K562 (cell line): ENCODE data around the gene OCEL1.

Experiments
- TF ChIP-seq, protein P1 (sequence below): sonication (generic); formaldehyde crosslinking; IDR thresholded peaks from 2 replicates; pipeline ENCODE4 v1.8.1; 2022; ENCODE audit warnings: missing genetic modification reagents
- TF ChIP-seq, protein P2 (sequence below), 3 experiments: IDR thresholded peaks in 2 of 3; conservative IDR thresholded peaks in 1 of 3; 2 replicates each; pipeline ENCODE4 v1.5.1; 2011 to 2012; ENCODE audit warnings: low read length in 3 of 3, mild to moderate bottlenecking in 3 of 3, control low read depth in 2 of 3, improper control_type of control experiment in 1 of 3, inconsistent platforms in 1 of 3, low read depth in 1 of 3, mixed read lengths in 1 of 3, moderate library complexity in 1 of 3; ENCODE audit not compliant: insufficient read depth in 2 of 3

DNA sequence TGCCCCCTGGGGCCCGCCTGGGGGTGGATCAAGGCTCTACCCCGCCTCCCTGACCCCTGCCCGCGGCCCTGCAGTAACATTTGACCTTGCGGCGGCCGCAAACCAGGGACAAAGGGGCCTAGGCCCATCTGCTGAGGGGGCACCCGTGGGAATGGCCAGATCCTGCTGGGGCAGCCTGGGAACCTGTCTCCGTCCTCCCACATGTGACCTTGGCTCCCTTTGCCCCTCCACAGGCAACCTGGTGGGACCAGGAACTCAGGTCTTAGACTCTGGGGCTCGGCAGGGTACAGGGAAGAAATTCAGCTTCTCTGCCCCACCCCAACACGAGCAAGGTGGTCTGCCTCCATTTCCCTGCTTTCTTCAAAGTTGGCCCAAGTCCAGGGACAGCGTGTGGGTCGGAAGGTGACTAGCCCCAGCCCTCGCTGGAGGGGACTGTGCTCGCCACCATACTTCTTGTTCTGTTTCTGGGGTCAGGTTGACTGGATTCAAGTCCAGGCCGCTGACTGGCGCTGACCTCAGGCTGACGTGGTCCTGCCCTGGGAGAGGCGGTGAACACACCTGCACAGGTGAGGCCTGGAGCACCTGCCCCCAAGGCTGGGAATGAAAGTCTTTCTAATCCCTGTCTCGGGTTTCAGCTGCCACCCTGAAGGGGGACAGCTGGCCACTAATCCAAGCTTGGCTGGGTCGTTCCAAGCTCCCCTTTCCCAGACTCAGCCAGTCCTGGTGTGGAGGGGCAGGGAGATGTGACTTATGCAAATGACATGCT lies 22.2 kb downstream of the OCEL1 start:
- TF ChIP-seq, protein P1, sequence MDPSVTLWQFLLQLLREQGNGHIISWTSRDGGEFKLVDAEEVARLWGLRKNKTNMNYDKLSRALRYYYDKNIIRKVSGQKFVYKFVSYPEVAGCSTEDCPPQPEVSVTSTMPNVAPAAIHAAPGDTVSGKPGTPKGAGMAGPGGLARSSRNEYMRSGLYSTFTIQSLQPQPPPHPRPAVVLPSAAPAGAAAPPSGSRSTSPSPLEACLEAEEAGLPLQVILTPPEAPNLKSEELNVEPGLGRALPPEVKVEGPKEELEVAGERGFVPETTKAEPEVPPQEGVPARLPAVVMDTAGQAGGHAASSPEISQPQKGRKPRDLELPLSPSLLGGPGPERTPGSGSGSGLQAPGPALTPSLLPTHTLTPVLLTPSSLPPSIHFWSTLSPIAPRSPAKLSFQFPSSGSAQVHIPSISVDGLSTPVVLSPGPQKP (CRISPR knock-in tag): no peak
- TF ChIP-seq, protein P2, sequence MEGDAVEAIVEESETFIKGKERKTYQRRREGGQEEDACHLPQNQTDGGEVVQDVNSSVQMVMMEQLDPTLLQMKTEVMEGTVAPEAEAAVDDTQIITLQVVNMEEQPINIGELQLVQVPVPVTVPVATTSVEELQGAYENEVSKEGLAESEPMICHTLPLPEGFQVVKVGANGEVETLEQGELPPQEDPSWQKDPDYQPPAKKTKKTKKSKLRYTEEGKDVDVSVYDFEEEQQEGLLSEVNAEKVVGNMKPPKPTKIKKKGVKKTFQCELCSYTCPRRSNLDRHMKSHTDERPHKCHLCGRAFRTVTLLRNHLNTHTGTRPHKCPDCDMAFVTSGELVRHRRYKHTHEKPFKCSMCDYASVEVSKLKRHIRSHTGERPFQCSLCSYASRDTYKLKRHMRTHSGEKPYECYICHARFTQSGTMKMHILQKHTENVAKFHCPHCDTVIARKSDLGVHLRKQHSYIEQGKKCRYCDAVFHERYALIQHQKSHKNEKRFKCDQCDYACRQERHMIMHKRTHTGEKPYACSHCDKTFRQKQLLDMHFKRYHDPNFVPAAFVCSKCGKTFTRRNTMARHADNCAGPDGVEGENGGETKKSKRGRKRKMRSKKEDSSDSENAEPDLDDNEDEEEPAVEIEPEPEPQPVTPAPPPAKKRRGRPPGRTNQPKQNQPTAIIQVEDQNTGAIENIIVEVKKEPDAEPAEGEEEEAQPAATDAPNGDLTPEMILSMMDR (IDR thresholded peaks at IDR 0.05 in 2 of 3, conservative IDR thresholded peaks at IDR 0.05 in 1 of 3; ENCODE audit: insufficient read depth in 2 of 3, low read depth in 1 of 3, low read length in 3 of 3): no peak
